ENCODE measurements around the gene SLC45A1.
"Not testable (repeated sequence)": the region's sequence is repeated elsewhere in the genome, so short reads cannot be mapped to it uniquely, and the experiment has no call there.

SLC45A1 gene

DNA sequence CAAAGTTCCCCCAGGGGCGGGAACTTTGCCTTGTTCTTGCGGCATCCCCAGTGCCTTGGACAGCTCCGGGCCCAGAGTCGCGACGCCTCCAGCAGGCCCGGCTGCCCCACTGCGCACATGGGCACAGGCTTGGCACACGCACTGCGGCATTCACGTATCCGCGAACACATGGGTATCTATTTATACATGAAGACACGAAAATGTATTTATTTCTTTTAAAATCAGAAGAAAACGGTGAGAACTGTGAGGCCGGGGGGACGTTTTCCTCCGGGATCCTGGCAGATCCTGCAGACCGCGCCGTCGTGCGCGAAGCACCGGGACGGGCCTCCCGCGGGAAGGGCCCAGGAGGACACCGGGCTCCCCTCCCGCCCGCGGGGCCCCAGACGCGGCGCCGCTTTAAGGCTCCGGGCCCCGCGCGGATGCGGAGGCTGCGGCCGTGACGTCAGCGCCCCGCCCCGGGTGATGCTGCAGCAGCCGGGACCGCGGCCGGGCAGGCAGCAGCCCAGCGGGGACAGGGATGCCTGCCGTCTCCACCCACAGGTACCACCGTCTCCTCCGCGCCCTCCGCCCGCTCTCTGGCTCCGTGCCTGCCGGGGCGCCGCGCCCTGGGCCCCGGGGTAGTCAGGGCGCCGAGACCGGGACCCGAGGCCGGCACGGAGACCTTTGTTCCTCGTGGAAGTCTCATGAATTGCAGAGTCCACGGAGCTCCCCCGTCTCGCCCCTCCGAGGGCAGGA lies at the start of gene SLC45A1:
SLC45A1 (plus strand) TSS at position 468 of the 735 bp plus-strand sequence. CDS start 6,216 bp downstream, outside the sequence.
- peak; percentile 91 for DNase-seq

DNA sequence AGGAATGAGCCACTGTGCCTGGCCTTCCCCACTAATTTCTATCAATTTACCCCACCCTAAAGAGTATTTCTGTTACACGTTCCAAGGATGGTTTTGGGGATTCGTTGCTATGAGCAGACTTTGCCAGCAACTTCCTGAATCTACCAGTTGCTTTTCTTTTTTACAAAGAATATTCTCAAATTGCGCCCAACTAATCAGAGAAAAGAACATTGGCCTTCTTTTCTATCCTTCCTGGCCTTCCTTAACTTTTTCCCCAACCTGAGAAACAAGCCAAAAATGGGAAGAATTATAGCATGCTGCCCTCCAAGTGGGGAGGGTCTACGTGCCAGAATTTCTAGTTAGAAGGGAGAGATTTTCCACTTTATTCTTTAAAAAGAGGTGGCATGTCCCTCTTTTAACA lies 44.9 kb upstream of the SLC45A1 start:
- no peak for DNase-seq

DNA sequence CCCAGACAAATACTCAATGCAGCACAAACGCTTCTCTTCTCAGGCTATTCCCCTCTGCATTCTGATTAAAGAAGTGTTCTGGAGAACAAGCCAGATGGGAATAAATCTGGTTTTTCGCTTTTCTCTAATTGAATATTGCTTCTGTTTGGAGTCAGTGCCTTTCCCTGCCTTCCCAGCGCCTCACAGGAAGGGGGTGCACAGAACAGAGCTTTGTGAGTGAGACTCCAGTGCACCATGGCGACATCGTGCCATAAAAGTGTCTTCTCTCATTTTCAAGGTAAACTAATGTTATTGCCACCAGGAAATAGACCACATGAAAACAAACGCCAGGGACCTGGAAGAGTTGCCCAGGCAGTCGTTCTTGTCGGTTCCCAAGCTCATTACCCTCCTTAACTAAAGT lies 43.6 kb upstream of the SLC45A1 start:
- no peak for DNase-seq

DNA sequence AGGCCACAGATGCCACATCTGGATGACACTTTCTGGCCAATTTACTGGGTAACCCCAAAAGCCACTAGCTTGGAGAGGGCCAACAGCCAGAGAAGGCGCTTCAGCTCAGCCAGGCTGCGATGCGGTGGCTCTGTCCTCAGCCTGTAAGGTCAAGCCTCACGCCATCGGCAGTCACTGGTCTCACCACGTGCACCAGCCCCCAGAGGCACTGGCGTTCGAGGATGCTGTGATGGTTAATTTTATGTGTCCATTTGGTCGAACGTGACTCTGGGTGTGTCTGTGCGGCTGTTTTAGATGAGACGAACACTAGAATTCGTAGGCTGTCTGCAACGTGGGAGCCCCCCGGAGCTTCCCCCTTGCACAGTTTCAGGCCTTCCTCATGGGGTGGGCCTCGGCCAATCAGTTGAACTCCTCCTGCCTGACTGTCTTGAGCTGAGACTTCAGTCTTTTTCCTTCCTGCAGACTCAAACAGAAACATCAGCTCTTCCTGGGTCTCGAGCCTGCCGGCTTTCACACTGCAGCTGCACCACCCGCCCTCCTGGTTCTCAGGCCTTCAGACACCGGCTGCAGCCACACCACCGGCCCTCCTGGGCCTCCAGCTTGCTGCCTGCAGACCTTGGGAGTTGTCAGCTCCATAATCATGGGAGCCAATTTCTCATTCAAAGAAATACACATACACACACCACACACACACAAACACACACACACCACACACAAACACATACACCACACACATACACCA lies 41.6 kb upstream of the SLC45A1 start:
- DNase-seq = no peak

DNA sequence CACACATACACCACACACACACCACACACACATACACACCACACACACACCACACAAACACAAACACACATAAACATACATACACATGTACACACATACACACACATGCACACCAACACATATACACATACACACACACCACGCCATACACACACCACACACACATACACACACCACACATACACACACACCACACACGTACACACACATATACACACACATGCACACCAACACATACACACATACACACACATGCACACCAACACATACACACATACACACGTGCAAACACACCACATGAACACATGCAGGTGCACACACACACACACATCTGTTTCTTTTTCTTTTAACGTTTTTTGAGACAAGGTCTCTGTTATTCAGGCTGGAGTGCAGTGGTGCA lies 41.0 kb upstream of the SLC45A1 start:
- no peak for DNase-seq

DNA sequence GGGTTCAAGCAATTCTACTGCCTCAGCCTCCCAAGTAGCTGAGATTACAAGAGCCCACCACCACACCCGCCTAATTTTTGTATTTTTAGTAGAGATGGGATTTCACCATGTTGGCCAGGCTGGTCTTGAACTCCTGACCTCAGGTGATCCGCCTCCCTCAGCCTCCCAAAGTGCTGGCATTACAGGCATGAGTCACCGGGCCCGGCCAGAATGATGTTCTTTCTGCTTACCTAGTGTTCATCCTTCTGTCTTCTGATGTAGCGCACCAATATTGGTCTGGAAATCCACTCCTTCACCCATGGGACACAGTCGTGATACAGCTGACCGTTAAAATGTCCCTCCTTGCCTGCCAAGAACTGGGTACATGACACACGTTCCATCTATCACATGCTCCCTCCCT lies 39.2 kb upstream of the SLC45A1 start:
- DNase-seq = not testable (repeated sequence)

DNA sequence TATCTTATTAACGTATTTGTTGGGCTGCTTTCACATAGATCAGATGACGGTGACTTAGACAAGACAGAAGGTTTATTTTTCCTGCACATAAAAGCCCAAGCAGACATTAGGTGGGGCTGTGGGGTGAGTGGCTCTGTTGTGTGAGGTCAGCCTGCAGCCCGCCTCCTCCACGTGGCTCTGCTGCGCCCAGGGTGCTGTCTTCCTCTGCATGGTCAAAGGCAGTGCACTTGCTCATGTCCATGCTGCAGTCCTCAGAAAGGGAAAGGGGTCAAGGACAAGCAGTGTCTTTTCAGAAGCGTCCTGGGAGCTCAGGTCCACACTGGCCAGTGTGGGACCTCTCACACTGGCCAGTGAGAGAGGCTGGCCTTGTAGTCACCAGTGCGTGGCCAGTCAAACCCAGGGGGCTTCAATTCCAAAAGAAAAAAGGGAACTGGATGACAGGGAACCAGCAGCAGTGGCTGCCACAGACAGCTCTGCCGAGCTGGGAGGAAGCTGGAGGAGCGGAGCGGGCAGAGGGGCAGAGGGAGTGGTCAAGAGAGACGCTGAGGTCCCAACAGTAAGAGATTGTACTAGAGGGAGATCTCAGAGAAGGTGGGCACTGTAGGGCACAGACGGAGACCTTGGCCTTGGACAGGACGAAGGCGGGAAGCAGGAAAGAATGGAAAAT lies 35.9 kb upstream of the SLC45A1 start:
- no peak for DNase-seq

DNA sequence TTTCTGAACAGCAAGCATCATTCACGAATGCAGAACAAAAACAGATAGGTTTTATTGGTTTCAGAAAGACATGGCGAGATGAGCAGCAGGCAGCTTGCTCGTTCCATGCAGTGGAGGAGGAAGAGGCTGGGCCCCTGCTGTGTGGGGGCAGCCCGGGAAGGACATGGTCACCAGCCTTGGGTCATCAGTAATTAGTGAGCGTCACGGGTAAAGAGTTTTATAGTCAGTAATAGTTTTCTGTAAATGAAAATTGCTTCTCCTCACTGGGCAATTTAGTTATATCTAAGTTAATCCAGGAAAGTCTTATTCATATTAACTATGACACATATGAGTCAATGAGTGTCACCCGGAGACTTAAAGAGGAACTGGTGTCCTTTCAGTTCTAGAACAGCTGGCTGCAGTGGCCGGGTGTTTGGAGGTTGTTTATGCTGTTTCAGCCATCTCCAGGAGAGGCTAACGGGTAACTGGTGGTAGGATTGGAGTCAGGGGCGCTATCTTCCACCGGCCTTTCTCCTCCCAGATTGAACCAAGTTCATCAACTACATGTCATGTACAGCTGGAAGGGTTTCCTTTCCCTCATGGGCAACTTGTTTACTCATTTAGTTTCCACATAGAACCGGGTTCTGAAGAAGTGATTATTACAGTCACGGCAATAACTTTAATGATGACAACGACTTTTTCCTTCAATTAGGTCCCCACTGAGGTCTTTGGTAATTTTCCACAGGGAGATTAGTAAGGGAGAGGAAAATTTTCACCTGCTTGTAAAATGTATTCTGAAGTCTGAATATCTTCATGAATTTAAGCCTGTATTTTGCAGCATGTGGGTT lies 34.6 kb upstream of the SLC45A1 start:
- no peak for DNase-seq

DNA sequence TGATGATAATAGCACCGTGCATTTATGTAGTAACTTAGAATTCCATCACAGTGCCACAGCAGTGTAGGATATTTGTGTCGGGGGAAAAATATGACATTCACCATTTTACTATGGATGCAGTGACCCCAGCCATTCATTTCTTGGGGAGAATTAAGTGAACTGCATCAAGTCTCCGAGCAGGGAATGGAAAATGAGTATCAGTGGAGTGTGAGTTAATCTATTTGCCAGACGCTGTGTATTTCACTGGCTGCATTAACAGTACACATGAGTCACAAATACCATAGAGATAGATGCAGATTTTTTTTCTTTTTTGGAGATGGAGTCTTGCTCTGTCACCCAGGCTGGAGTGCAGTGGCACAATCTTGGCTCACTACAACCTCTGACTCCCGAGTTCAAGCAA lies 33.8 kb upstream of the SLC45A1 start:
- no peak for DNase-seq

DNA sequence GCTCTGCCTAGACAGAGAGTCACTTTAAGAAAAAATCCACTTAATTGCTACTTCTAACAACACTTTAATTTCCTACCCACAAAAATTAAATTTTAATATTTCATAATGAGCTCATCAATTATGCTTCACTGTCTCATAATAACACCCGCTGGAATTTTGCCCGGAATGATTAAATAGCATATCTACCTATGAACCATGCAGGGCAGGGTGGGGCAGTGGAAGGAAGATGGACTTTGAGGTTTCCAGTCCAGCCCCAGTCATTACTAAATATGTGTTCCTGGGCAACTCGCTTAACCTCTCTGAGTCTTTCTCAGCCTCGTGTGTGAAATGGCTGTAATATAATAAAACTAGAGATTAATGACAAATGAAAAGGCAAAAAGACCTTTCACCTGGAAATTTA lies 32.8 kb upstream of the SLC45A1 start:
- DNase-seq = no peak

DNA sequence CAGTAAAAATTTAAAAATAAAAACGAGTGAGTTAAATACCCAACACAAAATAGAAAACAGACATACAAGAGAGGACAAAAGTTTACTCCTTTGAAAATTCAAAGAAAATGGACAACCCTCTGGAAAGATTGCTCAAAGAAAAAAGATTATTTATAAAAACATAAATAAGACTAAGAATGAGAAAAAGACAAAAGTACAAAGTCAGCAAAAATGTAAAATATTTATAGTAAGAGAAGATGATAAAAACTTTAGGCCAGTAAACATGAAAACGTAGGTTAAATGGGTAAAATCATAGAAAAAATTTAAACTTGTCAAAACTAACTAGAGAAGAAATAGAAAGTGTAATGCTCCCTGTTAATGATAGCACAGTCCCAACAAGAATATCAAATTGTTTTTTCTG lies 31.9 kb upstream of the SLC45A1 start:
- DNase-seq = no peak

DNA sequence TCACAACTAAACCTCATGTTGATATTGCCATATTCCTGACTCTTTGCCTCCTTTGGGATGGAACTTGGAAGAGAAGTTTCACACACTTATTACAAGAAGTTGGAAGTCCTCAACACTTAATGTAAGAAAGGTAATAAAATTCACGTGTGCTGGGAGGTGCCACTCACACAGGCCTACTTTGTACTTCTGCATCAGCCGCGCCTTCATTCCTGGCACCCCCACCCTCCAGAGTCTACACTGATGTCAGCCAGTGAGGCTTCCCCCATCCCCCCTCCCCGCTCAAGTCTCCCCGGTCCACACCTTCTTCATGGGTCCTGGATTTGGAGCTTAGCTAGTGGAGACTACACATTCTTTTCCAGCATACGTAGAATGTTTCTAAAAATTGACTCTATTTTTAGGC lies 24.8 kb upstream of the SLC45A1 start:
- no peak for DNase-seq

DNA sequence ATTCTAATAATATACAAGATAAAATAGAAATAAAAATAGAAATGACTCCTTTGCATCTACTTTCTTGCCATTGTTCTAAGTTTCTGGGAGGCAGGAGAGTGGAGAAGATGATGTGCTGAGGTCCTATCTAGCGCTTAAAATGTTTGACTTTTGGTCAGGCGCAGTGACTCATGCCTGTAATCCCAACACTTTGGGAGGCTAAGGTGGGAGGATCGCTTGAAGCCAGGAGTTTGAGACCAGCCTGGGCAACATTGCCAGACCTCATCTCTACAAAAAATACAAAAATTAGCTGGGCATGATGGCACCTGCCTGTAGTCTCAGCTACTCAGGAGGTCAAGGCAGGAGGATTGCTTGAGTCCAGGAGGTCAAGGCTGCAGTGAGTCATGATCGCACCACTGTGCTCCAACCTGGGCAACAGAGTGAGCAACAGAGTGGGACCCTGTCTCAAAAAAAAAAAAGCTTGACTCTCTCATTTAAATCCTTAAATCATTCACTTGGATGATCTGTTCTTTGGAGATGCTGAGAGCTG lies 24.2 kb upstream of the SLC45A1 start:
- no peak for DNase-seq

DNA sequence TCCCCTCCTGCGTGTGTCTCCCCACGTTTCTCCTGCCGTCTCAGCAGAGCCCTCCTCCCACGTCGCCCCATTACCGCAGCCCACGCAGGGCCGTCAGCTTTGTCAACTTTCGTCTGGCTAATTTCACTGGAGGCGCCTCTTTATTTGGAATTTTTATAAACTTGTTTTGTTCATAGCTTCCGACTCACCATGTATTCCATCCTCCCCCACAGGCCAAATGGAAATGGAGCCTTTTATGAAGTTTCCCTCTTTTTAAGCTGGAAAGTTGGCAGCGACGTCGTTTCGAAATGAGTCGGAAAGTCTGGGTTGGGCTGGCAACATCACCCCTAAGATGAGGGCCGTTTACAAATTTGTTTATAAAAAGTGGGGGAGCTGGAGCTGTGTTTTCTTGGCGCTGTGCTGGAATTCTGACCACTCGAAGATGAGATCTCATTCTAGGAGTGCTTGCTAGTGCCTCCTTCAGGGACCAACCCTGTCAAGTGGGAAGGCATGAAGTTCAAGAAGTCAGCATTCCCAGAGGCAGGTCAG lies 23.7 kb upstream of the SLC45A1 start:
- DNase-seq = no peak

DNA sequence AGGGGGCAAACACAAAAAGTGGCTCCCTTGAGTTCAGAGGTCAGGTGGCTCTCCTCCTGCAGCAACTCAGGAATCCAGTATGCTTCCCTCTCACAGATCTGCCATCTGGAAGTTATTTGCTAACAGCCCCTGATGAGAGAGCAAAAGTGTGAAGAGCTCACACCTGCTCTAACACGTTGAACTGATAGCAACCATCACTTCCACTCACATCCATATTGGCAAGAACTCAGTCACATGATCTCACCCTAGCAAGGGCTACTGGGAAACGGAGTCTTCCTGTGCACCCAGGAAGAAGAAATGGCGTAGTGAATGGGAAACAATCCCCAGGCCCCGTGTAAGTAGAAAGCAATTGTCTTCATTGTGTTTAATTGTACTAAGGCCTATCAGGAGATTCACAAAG lies 20.7 kb upstream of the SLC45A1 start:
- DNase-seq = no peak

DNA sequence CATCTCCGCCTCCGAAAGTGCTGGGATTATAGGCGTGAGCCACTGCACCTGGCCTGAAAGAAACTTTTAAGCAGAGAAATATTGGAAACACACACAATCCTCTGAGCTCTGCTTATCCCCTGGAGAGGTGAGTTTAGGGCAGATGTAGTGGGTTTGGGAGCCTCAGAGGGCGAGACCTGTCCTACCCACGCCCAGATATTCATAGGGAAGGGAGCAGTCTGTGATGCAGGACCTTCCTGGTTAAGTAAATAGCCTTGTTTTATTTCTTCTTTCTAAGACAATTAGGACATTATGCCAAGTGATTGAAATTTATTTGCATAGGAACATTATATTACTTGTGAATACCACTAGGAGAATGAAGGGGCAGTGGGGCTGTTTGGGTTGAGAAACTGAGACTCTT lies 18.0 kb upstream of the SLC45A1 start:
- no peak for DNase-seq

DNA sequence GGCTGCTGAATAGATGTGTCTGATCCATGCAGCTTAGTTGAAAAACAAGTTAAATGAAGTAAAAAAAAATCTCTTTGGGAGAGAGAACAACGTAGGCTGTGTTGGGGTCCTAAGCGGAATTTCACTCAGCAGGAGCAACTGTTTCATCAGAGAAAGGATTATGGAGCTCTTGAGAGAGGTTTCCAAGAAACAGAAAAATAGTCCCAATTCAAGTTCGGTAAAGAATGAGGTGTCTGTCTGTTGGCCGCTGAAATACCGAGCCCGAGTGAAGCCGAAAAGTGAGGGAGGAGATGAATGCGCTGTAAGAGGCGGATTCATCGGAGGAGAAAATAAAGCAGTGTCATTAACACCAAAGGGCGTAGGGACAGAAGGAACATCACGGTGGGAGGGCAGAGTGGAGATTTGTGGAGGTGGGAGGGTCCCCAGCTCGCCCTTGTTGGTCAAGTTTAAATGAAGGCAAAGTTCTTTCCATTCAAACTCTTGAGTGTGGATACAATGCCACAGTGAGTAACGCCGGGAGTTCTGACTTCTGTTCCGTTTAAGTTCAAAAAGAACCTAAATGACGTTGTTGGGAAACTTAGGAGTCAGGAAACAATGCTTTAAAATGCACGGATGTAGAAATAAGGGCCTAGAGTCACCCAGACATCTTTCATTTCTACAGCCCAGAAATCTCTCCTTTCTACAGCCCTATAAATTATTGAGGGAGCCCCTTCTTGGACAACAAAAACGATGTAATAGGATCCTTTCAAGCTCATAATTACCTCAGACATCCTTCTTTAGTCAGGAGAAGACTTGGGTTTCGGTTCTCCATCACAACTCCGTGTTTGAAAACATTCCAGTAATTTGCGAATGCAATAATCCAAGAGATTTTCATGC lies 15.6 kb upstream of the SLC45A1 start:
- DNase-seq = no peak

DNA sequence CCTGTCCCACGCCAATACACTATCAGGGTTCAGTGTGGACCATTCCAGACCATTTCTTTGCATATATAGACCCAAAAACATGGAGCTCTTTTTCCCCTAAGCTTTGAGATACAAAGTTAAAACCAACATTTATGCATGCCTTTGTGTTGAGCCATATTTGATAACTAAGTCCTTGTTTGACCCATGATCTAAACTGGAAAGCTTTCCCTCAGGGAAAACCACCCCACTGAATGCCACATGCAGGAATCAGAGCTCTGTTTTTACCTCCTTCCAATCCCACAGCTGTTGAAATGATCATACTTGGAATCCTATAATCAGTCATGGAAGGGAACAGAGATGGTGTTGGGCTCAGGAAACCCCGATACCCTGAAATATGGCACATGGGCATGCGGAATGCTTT lies 14.8 kb upstream of the SLC45A1 start:
- no peak for DNase-seq

DNA sequence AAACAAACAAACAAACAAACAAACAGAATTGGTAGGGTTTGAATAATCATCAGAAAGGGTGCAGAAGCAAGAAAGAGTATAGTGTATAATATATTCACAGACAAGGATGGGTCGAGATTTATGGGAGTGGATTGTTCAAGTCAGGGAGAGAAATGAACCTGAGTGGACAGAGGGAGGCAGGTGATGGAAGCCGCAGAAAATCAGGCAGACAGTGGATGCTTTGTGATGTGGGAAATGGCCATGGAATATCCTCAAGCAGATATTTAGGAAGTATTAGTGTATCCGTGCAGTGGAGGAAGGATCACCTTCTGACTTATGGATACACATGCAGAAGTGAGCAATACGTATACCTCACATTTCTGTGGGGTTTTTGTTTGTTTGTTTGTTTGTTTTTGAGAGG lies 14.0 kb upstream of the SLC45A1 start:
- DNase-seq = no peak

DNA sequence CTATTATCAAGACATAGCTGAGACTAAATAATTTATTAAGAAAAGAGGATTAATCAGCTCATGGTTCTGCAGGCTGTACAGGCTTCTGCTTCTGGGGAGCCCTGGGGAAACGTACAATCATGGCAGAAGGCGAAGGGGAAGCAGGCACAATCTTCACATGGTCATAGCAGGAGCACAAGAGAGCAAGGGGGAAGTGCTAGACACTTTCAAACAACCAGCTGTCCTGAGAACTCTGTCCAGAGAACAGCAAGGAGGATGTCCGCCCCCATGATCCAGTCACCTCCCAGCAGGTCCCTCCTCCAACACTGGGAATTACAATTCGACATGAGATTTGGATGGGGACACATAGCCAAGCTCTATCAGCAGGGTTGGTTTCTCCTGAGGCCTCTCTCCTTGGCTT lies 10.3 kb upstream of the SLC45A1 start:
- no peak for DNase-seq

DNA sequence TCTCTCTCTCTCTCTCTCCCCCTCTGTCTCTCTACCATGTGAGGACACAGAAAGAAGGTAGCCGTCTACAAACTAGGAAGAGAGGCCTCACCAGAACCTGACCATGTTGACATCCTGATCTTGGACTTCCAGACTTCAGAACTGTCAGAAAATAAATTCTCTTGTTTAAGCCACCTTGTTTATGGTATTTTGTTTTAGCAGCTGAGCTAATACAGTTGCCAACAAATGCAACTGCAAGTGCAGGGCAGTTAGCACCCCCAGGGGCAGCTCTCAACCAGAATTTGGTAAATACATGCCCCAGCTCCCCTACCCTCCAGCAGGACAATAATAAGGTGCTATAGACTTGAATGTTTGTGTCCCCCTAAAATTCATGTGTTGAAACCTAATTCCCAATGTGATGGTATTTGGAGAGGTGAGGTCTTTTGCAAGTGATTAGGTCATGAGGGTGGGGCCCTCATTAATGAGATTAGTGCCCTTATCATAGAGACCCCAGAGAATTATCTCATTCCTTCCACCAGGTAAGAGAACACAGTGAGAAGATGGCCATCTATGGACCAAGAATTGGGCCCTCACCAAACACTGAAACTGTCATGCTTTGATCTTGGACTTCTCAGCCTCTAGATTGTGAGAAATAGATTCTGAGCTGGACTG lies 6.7 kb upstream of the SLC45A1 start:
- DNase-seq = no peak

All from activated CD8-positive, alpha-beta memory T cell treated with anti-CD3 and anti-CD28 coated beads for 24 hours (primary cell).